ENCODE measurements around the gene MSANTD1. TPM values are rescaled to one million over a fixed set of nuclear protein-coding genes. Genes with fewer than 3 reads are reported as not detected.

MSANTD1 gene
- total and polyA plus RNA-seq, 8 donors = 0.54 to 2.9 (median 1.0) TPM

DNA sequence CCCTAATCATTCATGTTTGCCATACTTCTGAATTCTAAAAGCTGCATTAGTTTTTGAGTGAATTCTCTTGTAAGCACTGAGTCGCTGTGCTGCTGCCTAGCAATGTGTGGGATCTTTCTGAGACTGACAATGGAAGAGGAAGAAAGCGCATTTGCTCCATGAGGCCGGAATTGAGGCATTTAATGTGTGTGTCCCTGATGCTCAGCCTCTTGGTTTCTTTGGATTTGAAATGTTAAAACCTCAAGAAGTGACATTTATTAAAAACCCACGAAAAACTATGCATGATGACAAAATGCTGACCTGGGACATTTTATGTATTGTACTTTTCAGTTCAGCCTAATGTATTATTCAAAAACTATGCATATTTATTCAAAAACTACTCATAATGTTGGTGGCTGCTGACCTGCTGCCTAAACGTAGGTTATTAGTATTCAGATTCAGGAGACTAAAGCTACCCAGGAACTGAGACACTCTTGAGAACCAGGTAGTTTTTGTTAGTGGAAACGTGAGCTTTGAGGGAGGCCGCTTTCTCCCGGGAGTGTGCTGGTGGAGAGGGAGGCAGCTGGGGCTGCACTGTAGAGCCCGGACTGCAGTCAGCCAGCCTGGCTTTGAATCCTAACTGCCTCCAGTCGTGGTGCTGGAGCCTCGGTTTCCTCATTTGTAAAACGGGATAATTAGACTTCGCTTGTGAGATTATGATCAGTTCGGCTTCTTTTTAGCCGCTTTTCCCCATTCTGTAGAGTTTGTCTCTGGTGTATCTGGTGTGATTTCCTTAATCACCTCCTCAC, 55.2 kb downstream of the MSANTD1 start:
- no peaks in the 10 kb centered on the region for H3K36me3 ChIP-seq
- intact Hi-C loops (cut with DNase I) = no loop called here
- ATAC-seq (no peak), FAIRE-seq (no peak), DNase-seq (no peak)
- peaks cover 0 to 13% (median 0%) of the 10 kb centered on the region in 3 donors for H3K4me1 ChIP-seq
- no peak overlapping the region for H3K27ac ChIP-seq
- 87 to 92% methylated on average over 15 of the region's 15 CpGs for whole genome bisulfite sequencing, 2 donors
- H3K9me3 ChIP-seq = no peaks in the 10 kb centered on the region
- H3K4me3 ChIP-seq = no peak overlapping the region
- TF ChIP-seq, protein P1, sequence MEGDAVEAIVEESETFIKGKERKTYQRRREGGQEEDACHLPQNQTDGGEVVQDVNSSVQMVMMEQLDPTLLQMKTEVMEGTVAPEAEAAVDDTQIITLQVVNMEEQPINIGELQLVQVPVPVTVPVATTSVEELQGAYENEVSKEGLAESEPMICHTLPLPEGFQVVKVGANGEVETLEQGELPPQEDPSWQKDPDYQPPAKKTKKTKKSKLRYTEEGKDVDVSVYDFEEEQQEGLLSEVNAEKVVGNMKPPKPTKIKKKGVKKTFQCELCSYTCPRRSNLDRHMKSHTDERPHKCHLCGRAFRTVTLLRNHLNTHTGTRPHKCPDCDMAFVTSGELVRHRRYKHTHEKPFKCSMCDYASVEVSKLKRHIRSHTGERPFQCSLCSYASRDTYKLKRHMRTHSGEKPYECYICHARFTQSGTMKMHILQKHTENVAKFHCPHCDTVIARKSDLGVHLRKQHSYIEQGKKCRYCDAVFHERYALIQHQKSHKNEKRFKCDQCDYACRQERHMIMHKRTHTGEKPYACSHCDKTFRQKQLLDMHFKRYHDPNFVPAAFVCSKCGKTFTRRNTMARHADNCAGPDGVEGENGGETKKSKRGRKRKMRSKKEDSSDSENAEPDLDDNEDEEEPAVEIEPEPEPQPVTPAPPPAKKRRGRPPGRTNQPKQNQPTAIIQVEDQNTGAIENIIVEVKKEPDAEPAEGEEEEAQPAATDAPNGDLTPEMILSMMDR (IDR thresholded peaks at IDR 0.05) = no peak
- H3K27me3 ChIP-seq = no peaks in the 10 kb centered on the region

DNA sequence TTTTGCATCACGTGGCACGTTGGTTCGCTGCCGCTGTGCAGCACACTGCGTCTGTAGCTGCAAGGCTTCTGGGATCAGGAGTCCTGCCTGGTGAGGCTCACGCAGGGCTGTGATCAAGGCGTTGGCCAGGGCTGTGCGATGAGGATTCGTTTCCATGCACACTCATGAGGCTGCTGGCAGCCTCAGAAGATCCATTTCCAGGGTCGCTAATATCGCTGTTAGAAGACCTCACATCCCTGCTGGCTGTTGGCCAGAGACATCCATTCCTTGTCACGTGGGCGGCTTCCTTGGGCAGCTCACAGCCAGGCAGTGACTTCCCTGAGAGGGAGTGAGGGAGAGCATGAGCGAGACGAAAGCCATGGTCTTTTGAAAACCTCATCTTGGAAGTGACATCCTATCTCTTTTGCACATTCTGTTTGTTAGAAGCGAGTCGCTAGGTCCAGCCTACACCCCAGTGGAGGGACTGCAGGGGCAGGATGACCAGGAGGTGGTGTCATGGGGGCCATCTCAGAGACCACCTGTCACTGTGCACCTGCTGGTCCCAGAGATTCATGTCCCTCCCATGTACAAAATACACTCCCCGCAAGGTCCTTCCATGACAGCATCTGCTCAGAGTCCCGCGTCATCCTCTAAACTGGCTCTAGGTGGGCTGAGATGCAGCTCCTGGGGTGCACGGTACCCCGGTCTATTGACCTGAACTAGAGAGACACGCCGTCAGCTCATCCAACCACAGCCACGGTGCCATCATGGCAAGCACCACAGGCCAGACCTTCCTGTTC, 56.1 kb downstream of the MSANTD1 start:
- ATAC-seq (peak in 3 of 4 donors; percentile 17 to 21 (median 19)), DNase-seq (peak in 2 of 6 donors; percentile 8 to 43), FAIRE-seq (no peak)
- 84 to 85% methylated on average over 25 of the region's 25 CpGs for WGBS, 2 donors
- no peak overlapping the region for H3K4me3 ChIP-seq
- TF ChIP-seq, protein P1 (IDR thresholded peaks at IDR 0.05) = no peak
- H3K9me3 ChIP-seq = no peaks in the 10 kb centered on the region
- intact Hi-C loops (cut with DNase I) = no loop called here
- H3K4me1 ChIP-seq = peaks cover 0 to 13% (median 0%) of the 10 kb centered on the region in 3 donors
- peak overlapping the region in 1 of 4 donors; percentile 5 for H3K27ac ChIP-seq
- no peaks in the 10 kb centered on the region for H3K27me3 ChIP-seq
- H3K36me3 ChIP-seq = no peaks in the 10 kb centered on the region

DNA sequence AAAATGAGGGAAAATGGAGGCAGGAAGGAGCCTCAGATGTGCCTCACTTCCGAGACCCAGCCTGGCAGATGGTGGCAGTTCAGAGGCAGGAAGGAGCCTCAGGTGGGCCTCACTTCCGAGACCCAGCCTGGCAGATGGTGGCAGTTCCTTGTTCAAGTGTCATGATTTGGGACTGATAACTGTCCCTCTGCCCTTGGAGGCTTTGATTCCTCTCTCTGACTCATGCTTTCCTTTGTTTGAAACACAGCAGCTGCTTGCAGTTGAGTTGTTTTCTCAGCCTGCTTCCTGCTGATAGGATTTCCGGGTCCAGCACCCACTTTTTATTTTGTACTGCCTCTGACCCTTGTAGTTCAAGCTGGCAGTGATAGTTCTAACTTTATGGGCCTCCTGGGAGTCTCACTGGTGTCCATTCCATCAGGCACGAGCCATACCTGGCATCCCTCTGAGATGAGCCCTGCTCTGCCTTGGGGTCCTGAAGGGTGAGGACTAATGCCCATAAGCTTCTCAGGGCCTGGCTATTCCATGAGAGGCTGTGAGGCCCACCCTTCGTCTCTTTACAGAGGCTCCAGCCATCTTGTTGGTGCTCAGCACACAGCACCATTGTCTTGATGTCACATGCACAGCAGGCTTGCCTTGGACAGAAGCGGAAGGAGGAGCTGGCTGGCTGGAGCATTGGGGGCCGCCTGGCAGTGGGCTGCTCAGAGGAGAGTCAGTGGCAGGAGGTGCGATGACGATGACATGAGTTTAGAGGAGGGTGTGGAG, 56.8 kb downstream of the MSANTD1 start:
- no peak for FAIRE-seq
- 74 to 79% methylated on average over 9 of the region's 9 CpGs for WGBS, 2 donors
- intact Hi-C loops (cut with DNase I) = no loop called here

More for the DNA sequence above, 56.8 kb downstream of the MSANTD1 start:
- Histone ChIP-seq H3K4me1 (peaks cover 0 to 13% (median 0%) of the 10 kb centered on the region in 3 donors), H3K4me3 (no peak overlapping the region), H3K36me3 (no peaks in the 10 kb centered on the region), H3K27me3 (no peaks in the 10 kb centered on the region), H3K27ac (peak overlapping the region in 2 of 4 donors; percentile 5 to 28), H3K9me3 (no peaks in the 10 kb centered on the region)
- DNase-seq (peak in 2 of 6 donors; percentile 22 to 50), ATAC-seq (peak in 3 of 4 donors; percentile 64 to 66 (median 65))
- TF ChIP-seq, protein P1 (IDR thresholded peaks at IDR 0.05) = no peak

Other genes starting within 250 kb of the MSANTD1 start
- gene HTT-AS, start 174.6 kb upstream of the MSANTD1 start, total RNA-seq = not detected
- not detected for gene HTT-AS, start 174.6 kb upstream of the MSANTD1 start, polyA plus RNA-seq
- 10 to 100 TPM; 32.5 to 55.2 (median 42.7) TPM for gene HTT, start 174.5 kb upstream of the MSANTD1 start, total RNA-seq
- gene HTT, start 174.5 kb upstream of the MSANTD1 start, polyA plus RNA-seq = 10 to 100 TPM; 23.1 to 52.8 TPM
- 10 to 100 TPM in 2 of 6 donors, 1 to 10 TPM in 4; 4.6 to 19.4 (median 8.3) TPM for gene RGS12, start 43.9 kb downstream of the MSANTD1 start, total RNA-seq
- 10 to 100 TPM; 21.3 to 21.6 TPM for gene RGS12, start 43.9 kb downstream of the MSANTD1 start, polyA plus RNA-seq
- gene HGFAC, start 192.8 kb downstream of the MSANTD1 start, total RNA-seq = under 1 TPM in 3 of 6 donors, not detected in 3; 0.09 to 0.47 (median 0.13) TPM
- gene HGFAC, start 192.8 kb downstream of the MSANTD1 start, polyA plus RNA-seq = 1 to 10 TPM; 1.2 to 2.2 TPM
- 1 to 10 TPM; 2.5 to 8.0 (median 4.2) TPM for gene DOK7, start 214.1 kb downstream of the MSANTD1 start, total RNA-seq
- gene DOK7, start 214.1 kb downstream of the MSANTD1 start, polyA plus RNA-seq = 1 to 10 TPM; 2.8 to 5.8 TPM

All from pancreas (tissue), 10 donors.